Fibroblast of skin of abdomen (primary cell): ENCODE measurements around the gene CTNNA3.
A peak's percentile ranks its signal among the peaks of the same experiment; 100 is the strongest.
"Not testable (repeated sequence)": the region's sequence is repeated elsewhere in the genome, so short reads cannot be mapped to it uniquely, and the experiment has no call there.

Experiments used
- DNase-seq: peaks from one replicate; pipeline ENCODE4 v3.0.0-alpha.2; 2013

The CTNNA3 gene

DNA sequence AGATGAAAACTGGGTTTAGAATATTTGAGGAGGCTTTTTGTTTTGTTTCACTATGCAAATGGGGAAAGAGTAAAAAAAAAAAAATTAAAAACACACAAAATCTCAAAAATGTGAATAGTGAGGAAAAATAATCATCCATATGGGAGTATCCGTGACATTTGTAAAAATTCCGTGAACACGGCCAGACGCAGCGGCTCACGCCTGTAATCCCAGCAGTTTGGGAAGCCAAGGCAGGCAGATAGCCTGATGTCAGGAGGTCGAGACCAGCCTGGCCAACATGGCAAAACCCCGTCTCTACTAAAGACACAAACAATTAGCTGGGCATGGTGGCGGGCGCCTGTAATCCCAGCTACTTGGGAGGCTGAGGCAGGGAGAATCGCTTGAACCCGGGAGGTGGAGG lies 1342.2 kb downstream of the CTNNA3 start:
- DNase-seq, result not testable (repeated sequence)

DNA sequence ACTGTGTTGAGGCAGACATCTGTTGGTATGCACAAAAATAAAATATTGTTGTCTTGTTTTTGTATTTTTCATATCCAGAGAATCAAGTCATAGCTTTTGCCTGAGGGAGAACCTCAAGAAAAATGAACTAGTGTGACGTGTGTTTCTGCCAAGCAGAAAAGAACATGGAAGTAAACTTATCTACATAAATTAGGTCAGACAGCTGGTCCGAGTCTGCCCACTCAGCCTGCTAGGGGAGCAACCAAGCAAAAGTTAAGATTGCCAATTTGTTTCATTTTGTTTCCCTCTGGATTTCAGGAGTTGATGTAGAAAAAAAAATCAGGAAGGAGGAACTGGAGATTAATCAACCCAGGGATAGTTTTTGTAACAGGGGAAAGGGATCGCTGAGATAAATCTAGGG lies 1342.6 kb downstream of the CTNNA3 start:
- no peak for DNase-seq

DNA sequence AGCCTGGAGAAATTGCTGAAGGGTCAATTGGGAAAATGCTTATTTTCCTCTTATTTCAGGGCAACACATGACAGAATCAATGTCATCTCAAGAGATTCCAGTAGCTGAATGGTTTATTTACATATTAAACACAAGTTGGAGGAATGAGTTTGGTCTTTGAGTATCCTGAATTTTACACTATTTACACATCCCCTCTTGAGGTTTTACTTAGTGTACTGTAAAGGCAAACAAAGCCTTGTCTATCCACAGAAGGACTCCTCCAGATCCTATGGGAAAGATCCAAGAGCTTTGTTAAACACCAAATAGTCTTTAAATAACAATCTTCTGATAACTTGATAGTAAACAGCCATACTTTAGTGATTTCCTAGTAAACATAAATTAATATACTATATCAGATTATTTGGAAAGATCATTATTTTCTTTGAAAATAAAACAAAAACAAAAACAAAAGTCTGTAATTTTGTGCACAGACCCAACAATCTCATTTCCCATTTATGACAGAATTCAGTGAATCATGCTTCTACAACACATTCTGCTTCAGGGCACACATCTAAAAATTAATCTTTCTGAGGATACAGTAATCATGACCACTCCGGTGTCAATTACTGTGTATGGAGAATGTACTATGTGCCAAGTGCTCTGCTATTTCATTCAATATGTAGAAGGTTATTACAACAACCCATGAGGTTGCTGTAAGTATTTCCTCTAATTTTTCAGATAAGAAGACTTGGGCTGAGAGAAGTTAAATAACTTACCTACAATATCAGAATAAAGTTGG lies 1345.2 kb downstream of the CTNNA3 start:
- no peak for DNase-seq

DNA sequence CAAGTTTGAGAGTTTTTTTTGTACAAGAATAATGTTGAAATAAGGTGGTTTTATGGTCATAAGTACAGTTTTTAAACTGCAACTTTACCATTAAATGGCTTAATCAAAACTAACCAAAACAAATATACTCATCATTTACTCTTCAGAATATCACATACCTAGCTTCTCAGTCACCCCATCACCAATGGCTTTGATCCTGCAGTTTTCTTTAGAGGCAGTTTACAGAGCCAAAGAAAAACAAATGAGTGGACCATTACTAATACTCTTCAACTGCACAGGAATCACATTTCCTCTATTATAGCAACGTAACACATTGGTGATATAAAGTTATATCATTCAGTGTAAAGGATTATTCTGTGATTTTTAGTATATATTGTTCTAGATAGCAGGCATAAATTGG lies 1346.3 kb downstream of the CTNNA3 start:
- no peak for DNase-seq

DNA sequence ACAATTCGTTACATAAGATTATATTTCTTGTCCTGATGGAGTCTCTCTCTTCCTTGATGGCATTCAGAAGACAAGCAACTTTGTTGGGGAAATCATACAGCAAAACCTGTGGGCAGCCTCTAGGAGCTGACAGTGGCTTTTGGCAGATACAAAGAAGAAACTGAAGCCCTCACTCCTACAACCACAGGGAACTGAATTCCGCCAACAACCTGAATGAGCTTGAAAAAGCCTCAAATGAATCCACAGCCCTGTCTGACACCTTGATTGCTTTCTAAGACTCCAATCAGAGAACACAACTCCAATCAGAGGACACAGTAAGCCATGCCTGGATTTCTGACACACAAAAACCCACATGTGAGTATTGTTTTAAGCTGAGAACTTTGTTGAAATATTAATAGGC lies 1346.9 kb downstream of the CTNNA3 start:
- no peak for DNase-seq

DNA sequence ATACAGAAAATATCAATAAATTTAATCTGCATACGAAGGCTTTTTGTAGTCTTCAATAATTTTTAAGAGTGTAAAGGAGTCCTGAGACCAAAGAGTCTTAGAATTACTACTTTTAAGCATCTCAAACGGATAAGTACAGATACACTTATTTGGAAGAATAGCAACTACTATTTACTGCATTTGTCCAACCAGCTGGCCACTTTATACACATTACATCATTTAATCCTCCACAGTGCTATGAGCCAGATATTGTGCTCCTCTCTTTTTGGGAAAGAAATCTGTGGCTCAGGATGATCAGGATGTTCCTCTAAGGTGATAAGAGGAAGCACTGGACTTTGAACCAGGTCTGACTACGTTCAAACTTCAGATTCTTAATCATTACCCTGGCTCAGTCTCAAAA lies 1358.8 kb downstream of the CTNNA3 start:
- DNase-seq, result no peak

DNA sequence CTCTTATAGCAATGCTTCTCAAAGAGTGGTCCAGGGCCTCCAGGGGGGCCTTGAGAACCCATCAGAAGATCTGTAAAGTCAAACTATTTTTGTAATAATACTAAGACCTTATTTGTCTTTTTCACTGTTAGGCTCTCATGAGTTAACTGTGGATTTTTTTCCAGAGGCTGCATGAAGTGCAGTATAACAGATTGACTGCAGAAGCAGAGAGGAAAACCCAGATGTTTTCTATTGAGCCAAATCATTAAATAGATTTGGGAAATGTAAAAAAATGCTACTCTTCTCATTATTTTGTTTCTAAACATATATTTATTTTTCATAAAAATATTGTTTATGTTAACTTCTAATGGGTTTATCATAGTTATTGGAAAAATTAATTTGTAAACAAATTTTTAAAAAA lies 1359.2 kb downstream of the CTNNA3 start:
- DNase-seq, result no peak

DNA sequence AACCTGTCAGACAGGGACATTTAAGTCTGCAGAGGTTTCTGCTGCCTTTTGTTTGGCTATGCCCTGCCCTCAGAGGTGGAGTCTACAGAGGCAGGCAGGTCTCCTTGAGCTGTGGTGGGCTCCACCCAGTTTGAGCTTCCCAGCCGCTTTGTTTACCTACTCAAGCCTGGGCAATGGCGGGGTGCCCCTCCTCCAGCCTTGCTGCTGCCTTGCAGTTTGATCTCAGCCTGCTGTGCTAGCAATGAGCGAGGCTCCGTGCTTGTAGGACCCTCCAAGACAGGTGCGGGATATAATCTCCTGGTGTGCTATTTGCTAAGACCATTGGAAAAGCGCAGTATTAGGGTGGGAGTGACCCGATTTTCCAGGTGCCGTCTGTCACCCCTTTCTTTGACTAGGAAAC lies 1360.2 kb downstream of the CTNNA3 start:
- DNase-seq, result not testable (repeated sequence)

DNA sequence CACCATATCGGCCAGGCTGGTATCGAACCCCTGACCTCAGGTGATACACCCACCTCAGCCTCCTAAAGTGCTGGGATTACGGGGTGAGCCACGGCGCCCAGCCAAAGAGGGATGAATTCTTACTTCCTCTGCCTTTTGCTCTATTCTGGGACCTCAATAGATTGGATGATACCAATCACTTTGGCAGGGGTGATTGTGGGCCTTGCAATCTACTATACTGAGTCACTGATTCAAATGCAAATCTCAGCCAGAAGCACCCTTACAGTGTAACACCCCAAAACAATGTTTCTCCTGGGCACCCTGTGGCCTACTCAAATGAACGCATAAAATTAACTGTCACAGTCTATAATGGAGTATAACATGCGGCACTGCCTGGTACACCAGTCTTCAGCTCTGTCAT lies 1366.8 kb downstream of the CTNNA3 start:
- no peak for DNase-seq

DNA sequence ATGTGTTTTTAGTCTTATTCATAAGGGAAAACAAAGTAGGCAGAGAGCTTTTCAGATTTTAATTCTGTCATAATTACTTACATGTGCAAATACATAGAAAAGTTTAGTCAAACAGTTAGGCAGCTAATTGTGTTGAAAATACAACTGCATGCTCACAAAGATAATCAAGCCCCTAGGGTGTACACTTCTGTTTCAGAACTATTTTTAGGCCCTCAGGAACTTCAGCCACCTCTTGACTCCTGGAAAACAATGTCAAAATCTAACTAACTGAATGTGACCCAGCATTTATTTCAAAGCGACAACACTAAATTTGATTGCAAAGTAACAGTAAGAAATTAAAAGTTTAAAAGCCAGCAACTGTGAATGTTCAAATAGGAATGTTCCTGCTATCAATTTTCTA lies 1369.1 kb downstream of the CTNNA3 start:
- no peak for DNase-seq

DNA sequence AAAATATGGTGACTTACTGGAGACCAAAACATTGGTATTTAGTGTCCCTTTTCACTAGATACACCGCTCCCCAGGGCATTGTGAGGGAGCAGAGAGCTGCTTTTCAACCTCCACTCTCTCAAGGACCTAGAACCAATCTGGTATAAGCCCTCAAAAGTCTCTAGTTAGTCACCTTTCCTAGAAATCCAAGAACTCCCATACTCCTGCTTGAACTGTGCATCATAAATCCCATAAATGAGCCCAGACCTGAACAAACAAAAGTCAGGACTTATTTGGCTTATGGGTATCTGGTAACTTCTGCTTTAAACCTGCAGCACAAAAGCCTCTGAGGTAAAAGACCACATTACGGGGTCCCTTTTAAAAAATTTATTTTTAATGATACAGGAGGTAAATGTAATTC lies 1373.2 kb downstream of the CTNNA3 start:
- no peak for DNase-seq

DNA sequence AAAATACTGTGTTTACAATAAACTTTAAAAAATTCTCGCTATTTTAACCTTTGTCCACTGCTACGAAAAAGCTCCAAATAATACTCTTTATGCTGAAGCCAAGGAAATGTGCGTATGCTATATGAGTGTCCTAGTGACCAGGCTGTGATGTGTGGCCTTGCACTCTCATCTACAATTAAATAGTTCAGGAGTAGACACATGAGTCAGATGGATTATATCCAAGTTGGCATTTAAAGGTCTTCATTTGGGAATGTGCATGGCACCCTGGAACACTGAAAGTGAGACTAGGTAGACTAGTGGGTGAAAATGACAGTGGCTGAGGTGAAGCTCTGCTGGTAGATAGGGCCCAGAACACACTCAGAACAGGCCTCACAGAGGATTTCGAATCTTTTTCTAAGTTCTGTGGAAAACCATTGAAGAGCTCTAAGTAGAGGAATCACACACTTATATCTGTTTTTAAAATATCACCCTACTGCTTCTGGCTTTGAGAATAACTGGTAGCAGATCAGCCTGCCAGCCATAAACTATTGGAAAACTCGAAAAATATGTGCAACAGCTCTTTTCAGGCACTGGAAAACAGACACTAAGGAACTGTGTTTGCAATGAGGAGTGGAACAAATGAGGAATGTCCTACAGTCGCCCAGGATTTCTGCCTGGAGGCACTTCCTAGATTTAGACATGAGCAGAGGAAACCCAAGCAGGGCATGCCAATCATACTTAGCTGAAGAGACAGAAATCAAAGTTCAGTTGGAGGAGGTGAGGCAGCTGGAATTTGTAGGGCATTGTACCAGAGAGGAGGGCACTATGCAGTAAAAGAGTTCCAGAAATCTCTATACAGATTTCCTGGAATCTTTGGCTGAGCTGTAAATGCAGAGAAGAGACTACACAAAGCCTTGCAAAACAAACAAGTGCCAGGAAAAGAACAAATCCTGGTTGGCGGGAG lies 1374.0 kb downstream of the CTNNA3 start:
- DNase-seq, result peak; percentile 9

DNA sequence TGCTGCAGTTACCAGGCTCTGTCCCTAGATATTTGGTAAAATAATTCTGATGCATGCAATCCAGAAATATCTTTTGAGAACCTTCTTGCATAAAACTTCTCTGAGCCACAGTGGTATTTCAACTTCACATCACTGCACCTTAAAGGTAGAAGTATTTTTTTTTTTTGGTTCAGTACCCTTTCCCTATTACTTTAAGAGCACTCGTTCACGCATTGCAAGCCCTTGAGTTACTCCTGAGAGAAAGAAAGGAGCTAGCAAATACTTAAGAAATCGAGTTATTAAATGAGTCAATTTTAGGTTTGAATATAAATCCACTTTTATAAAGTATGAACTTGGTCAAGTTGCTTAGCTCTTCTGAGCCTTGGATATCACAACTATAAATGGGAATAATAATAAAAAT lies 1377.2 kb downstream of the CTNNA3 start:
- DNase-seq, result no peak

DNA sequence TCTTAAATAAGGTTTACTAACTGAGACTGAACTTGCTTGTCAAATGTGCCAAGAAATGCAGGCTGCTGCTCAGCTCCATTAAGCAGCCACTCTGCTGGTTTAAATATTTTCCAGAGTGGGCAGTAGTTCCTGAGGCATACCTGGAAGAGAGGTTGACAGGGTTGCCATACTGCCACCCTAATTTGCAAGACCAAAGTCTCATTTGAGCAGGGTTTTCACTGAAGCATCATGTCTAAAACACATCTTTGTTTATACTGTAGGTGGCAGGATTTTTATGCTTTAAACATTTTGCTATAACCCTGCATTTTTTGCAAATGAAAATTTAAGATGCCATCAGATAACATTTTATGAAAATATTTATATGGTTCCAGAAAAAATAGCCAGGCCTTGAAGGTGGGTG lies 1388.2 kb downstream of the CTNNA3 start:
- no peak for DNase-seq

DNA sequence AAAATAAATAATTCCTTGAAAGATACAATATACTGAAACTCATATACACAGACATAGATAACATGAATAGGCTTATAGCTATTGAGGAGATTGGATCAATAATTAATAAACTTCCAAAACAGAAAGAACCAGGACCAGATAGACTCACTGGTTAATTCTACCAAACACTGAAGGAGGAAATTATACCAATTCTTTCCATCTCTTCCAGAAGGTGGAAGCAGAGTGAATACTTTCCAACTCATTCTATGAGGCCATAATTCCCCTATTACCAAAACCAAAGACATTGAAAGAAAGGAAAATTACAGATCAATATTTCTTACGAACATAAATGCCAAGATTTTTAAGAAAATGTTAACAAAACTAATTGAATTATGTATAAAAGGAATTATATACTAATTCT lies 1394.9 kb downstream of the CTNNA3 start:
- DNase-seq, result no peak

DNA sequence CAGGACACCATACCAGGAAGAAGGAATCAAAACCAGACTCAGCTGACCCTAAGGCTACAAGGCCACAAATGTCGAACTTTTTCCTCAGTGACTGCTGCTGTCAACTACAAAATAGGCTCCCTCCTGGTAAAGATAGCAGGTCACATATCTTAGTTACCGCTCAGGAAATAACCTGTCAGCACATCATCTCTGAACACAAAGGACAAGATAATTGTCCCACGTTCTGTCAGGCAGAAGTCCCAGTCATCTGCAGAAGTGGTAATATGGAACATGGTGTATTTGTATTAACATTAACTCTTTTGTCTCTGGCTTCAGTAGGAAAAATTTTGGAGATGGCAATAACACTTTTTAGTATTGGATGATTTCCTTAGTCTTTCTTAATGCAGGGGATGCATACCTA lies 1400.4 kb downstream of the CTNNA3 start:
- DNase-seq, result no peak

DNA sequence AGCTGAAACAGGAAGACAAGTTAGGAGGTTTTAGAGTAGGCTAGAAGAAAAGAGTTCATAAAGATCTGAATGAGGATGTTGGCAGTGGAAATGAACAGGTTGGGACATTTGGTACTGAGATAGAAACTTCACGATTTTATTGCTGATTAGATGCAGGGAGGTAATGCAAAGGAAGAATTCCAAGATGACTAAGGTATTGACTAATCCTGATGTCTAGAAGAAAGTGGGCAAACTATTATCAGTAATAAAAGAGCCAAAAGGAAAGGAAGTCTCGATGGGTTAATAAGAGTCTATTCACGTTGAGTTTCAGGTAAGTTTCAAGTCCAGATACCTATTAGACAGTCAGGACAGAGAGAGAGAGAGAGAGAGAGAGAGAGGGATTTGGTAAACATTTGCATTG lies 1401.5 kb downstream of the CTNNA3 start:
- no peak for DNase-seq

DNA sequence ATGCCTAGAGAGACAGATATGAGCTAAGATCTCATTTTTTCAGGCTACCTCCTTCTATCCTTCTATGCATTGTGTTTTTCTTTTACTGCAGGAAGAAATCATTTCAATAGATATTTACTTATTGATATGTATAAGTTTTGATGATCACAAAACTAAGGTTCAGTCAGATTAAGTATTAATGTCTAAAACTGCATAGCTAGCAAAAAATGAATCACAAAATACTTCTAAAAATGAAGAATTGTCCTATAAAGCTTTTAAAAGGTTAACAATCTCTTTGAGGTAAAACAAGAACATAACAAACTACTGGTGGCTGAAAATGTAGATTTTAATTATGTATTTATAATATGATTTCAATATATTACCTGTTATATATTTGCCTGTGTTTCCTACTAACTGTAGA lies 1403.1 kb downstream of the CTNNA3 start:
- DNase-seq, result no peak

DNA sequence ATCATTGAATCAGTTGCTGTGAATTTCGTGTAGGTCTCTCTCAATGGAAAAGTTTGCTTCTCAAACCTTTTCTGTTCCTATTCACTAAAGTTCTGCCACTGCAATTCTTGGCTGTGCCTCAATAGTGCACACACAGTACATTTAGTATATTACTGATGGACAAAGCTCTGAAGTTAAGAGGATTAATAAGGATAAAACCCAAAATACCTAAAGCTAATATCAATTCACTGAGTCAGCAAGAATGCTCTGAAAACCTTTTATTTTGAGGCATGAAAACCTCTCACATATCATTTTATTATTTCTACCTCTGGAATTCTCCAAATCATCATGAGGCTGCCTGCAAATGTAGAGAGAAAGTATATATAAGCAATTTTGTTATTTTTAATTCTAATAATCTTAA lies 1403.5 kb downstream of the CTNNA3 start:
- no peak for DNase-seq

DNA sequence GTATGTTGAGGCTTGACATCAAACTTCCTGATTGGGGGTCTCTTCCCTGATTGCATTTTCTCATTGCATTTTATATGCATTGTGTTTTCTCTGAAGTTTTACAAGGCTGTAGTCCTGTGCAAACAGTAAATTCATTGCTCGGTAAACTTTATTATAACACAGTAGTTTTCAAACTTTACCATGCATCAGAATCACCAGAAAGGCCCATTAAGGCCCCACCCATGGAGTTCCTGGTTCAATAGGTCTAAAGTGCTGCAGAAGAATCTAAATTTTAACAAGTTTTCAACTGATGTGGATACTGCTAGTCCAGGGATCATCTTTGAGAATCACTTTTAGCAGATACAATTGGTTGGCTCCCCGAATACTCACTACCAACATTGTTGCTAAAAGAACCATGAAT lies 1404.9 kb downstream of the CTNNA3 start:
- DNase-seq, result no peak

DNA sequence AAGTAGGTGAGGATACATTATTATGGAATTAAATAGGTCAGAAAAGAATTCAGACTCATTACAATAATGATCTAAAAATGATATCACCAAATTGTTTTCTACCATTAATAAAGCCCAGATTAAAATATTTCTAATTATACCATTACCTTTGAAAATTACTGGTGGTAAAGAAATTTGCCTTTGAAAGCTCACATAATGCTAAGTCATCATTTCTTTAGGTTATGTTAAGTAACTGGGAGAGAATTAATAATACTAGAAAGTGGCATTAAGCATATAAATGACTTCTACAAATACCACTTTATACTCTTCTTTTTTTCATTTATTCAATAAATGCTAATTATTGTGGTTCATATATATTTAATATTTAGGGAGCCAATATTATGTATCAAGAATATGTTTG lies 1411.4 kb downstream of the CTNNA3 start:
- no peak for DNase-seq

DNA sequence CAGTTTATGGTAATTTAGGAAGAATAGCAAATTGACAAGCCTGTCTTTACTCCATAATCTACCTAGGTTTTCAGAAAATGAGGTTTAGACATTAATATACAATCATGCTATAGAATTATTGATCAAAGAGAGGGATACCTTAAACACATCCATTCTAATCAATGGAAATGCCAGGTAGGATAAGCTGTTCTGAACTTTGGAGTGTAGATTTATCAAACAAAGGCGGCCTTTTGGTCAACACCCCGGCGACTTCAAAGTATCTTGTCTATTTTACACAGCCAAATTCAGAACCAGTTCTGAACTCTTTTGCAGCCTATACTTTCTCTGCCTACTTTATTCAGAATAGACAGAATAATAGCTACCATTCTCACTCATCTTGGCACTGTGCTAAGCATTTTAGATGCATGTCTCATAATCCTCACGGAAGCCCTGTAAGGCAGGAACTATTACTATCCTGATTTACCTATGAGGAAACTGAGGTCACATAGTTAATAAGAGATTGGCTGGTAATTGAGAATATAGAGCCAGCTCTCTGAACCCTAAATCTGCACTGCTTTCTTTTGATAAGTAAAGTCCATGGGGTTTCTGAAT lies 1412.0 kb downstream of the CTNNA3 start:
- no peak for DNase-seq

DNA sequence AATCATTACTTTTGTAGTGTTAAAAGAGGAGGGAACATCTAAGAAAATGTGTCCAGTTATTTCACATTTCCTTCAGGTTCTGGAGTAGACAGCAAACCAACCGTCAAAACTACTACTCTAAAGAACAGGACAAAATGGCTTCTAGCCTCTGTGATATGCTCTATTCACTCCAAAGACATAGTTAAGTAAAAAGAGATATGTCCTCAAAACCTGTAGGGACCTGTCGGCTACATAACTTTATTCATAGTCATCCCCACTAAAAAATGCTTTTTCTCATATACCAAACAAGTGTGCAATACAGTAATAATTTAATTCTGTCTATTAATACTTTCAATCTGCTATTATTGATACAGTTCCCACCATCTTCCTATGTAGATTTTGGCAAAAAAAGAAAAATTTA lies 1412.9 kb downstream of the CTNNA3 start:
- no peak for DNase-seq

DNA sequence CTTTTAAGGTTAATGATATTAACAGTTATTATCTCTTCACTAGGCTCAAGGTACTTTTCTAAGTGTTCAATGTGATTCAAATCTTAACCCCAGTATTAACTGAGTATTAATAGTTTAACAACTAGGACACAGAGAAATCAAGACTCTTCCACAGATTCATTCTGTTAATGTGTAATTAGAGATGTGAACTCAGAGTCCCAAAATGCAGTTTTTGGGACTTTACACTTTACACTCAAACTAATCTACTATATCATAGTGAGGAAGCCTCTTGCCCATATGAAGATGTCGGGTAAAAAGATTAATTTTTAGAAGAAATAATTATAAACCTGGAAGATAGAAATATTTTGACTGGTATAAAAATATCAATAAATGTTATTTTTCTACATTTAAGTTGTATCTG lies 1414.7 kb downstream of the CTNNA3 start:
- no peak for DNase-seq
